ENCODE results near the gene DSG1.
A peak's percentile ranks its signal among the peaks of the same experiment; 100 is the strongest.

The DSG1 gene

GRCh38 chr18:31354990-31355389, 37.0 kb downstream of the DSG1 start:
- DNase-seq = no peak

- DNase-seq = no peak
These were observed 38.1 kb downstream of the DSG1 start for GRCh38 chr18:31356025-31356424.

- no peak for DNase-seq
These were observed 46.2 kb downstream of the DSG1 start for GRCh38 chr18:31364190-31364589.

GRCh38 chr18:31369478-31369877, 51.5 kb downstream of the DSG1 start:
- DNase-seq = no peak

- DNase-seq = no peak
These were observed 54.0 kb downstream of the DSG1 start for GRCh38 chr18:31371989-31372388.

GRCh38 chr18:31373641-31374040, 55.7 kb downstream of the DSG1 start:
- peak; percentile 87 for DNase-seq

- DNase-seq = no peak
These were observed 58.5 kb downstream of the DSG1 start, which contains the start of gene DSG4 for GRCh38 chr18:31376477-31376876. TSS of gene DSG4 (plus strand) at chr18:31376777. CDS start at chr18:31376912, 135 bp downstream.

- DNase-seq = no peak
These were observed 63.0 kb downstream of the DSG1 start for GRCh38 chr18:31380912-31381311.

GRCh38 chr18:31382107-31382506, 64.1 kb downstream of the DSG1 start:
- no peak for DNase-seq

GRCh38 chr18:31386741-31387140, 68.8 kb downstream of the DSG1 start:
- DNase-seq = no peak

GRCh38 chr18:31393286-31393685, 75.3 kb downstream of the DSG1 start:
- no peak for DNase-seq

GRCh38 chr18:31396796-31397612, 79.0 kb downstream of the DSG1 start:
- peak; percentile 37 for DNase-seq

- DNase-seq = no peak
These were observed 80.2 kb downstream of the DSG1 start for GRCh38 chr18:31398191-31398590.

- DNase-seq = no peak
These were observed 81.5 kb downstream of the DSG1 start for GRCh38 chr18:31399306-31400032.

- DNase-seq = peak; percentile 49
These were observed 83.4 kb downstream of the DSG1 start for GRCh38 chr18:31401156-31402025.

GRCh38 chr18:31402026-31402373, 84.0 kb downstream of the DSG1 start:
- DNase-seq = peak; percentile 28

- DNase-seq = no peak
These were observed 85.4 kb downstream of the DSG1 start for GRCh38 chr18:31403409-31403808.
